ENCODE results near the gene BPIFB2. TPM values are rescaled to one million over a fixed set of nuclear protein-coding genes. Genes with fewer than 3 reads are reported as not detected.
A peak's percentile ranks its signal among the peaks of the same experiment; 100 is the strongest.
"Not testable (repeated sequence)": the region's sequence is repeated elsewhere in the genome, so short reads cannot be mapped to it uniquely, and the experiment has no call there.

BPIFB2 gene
- total RNA-seq, 3 donors from 2014 or later (not counting 1 experiment from before 2014, with no cell fraction given) = not detected

- Histone ChIP-seq H3K27ac (ENCODE audit: low read length) (no peak overlapping the region), H3K4me3 (ENCODE audit: low read length) (no peak overlapping the region), H3K27me3 (ENCODE audit: control insufficient read depth, insufficient read depth, low read length) (no peaks in the 10 kb centered on the region), H3K4me1 (ENCODE audit: control insufficient read depth, insufficient read depth, low read length) (peaks cover 2% of the 10 kb centered on the region), H3K36me3 (ENCODE audit: control insufficient read depth, insufficient read depth, low read length) (no peaks in the 10 kb centered on the region), H3K9me3 (ENCODE audit: control insufficient read depth, insufficient read depth, low read length) (peaks cover 7% of the 10 kb centered on the region)
- Mint-ChIP-seq H3K4me3 (no peak overlapping the region), H3K9me3 (peaks cover 4 to 10% of the 10 kb centered on the region in 2 donors), H3K4me1 (peaks cover 2 to 3% of the 10 kb centered on the region in 2 donors), H3K27ac (no peak overlapping the region), H3K36me3 (peaks cover 14% of the 10 kb centered on the region), H3K27me3 (ENCODE audit: low read depth in 2 of 2) (peaks cover 4 to 7% of the 10 kb centered on the region in 2 donors)
- no peak for TF ChIP-seq CTCF (IDR thresholded peaks at IDR 0.05)
- intact Hi-C loops (cut with micrococcal nuclease) = no loop called here
- ATAC-seq = peak in 1 of 3 donors; percentile 6
- no peak for DNase-seq
Measured at GRCh38 chr20:32960222-32960518, 47.3 kb upstream of the BPIFB2 start.

- no peaks in the 10 kb centered on the region for H3K36me3 ChIP-seq (ENCODE audit: control insufficient read depth, insufficient read depth, low read length)
- DNase-seq (no peak), ATAC-seq (no peak)
- peaks cover 7% of the 10 kb centered on the region for H3K9me3 ChIP-seq (ENCODE audit: control insufficient read depth, insufficient read depth, low read length)
- WGBS (ENCODE audit: insufficient coverage) = 91% methylated on average over 28 of the region's 28 CpGs
- H3K27me3 ChIP-seq (ENCODE audit: control insufficient read depth, insufficient read depth, low read length) = no peaks in the 10 kb centered on the region
- Mint-ChIP-seq H3K9me3 (peaks cover 4 to 7% of the 10 kb centered on the region in 2 donors), H3K27me3 (ENCODE audit: low read depth in 2 of 2) (peaks cover 4 to 7% of the 10 kb centered on the region in 2 donors), H3K27ac (no peak overlapping the region), H3K36me3 (peaks cover 10% of the 10 kb centered on the region), H3K4me1 (peaks cover 5% of the 10 kb centered on the region in 2 donors), H3K4me3 (no peak overlapping the region)
- H3K4me3 ChIP-seq (ENCODE audit: low read length) = no peak overlapping the region
- no peak overlapping the region for H3K27ac ChIP-seq (ENCODE audit: low read length)
- no peak for TF ChIP-seq CTCF (IDR thresholded peaks at IDR 0.05)
- H3K4me1 ChIP-seq (ENCODE audit: control insufficient read depth, insufficient read depth, low read length) = peaks cover 11% of the 10 kb centered on the region
- intact Hi-C loops (cut with micrococcal nuclease) = no loop called here
Measured at GRCh38 chr20:32960849-32961731, 46.4 kb upstream of the BPIFB2 start.

- Mint-ChIP-seq H3K4me1 (peaks cover 11 to 15% of the 10 kb centered on the region in 2 donors), H3K9me3 (peaks cover 0 to 2% of the 10 kb centered on the region in 2 donors), H3K27me3 (ENCODE audit: low read depth in 2 of 2) (no peaks in the 10 kb centered on the region), H3K27ac (no peak overlapping the region), H3K4me3 (no peak overlapping the region), H3K36me3 (peaks cover under 1% of the 10 kb centered on the region)
- Histone ChIP-seq H3K36me3 (ENCODE audit: control insufficient read depth, insufficient read depth, low read length) (no peaks in the 10 kb centered on the region), H3K4me3 (ENCODE audit: low read length) (no peak overlapping the region), H3K27ac (ENCODE audit: low read length) (no peak overlapping the region), H3K27me3 (ENCODE audit: control insufficient read depth, insufficient read depth, low read length) (no peaks in the 10 kb centered on the region), H3K4me1 (ENCODE audit: control insufficient read depth, insufficient read depth, low read length) (peaks cover 21% of the 10 kb centered on the region), H3K9me3 (ENCODE audit: control insufficient read depth, insufficient read depth, low read length) (peaks cover 7% of the 10 kb centered on the region)
- no peak for DNase-seq
- intact Hi-C loops (cut with micrococcal nuclease) = no loop called here
- no peak for TF ChIP-seq CTCF (IDR thresholded peaks at IDR 0.05)
- WGBS (ENCODE audit: insufficient coverage) = 90% methylated on average over 4 of the region's 5 CpGs
- ATAC-seq = no peak
Measured at GRCh38 chr20:32962053-32962452, 45.5 kb upstream of the BPIFB2 start.

- H3K4me3 ChIP-seq (ENCODE audit: low read length); DNase-seq; H3K4me3 Mint-ChIP-seq; intact Hi-C loops (cut with micrococcal nuclease); H3K36me3 ChIP-seq (ENCODE audit: control insufficient read depth, insufficient read depth, low read length); H3K27ac ChIP-seq (ENCODE audit: low read length); H3K27me3 Mint-ChIP-seq (ENCODE audit: low read depth in 2 of 2); H3K9me3 ChIP-seq (ENCODE audit: control insufficient read depth, insufficient read depth, low read length); H3K36me3 Mint-ChIP-seq; ATAC-seq; H3K9me3 Mint-ChIP-seq; H3K27me3 ChIP-seq (ENCODE audit: control insufficient read depth, insufficient read depth, low read length); H3K27ac Mint-ChIP-seq: not testable (repeated sequence)
- WGBS (ENCODE audit: insufficient coverage) = 96% methylated on average over 11 of the region's 11 CpGs
- H3K4me1 ChIP-seq (ENCODE audit: control insufficient read depth, insufficient read depth, low read length) = peaks cover 27% of the 10 kb centered on the region
- H3K4me1 Mint-ChIP-seq = peaks cover 17 to 20% of the 10 kb centered on the region in 2 donors
Measured at GRCh38 chr20:32962646-32963045, 44.9 kb upstream of the BPIFB2 start.

All from natural killer cell (primary cell).